Tibial nerve (tissue), 4 donors: ENCODE results near the gene BACE2. TPM values are rescaled to one million over a fixed set of nuclear protein-coding genes. Genes with fewer than 3 reads are reported as not detected.

Experiments used
- DNase-seq, 2 donors: peaks; one replicate each; pipeline ENCODE4 v3.0.0-alpha.2; 2019; ENCODE audit warnings: low spot score in 2 of 2
- H3K27ac ChIP-seq, 4 donors: fragments of 200-600 bp; sonication (generic) in 3 of 4; one replicate each; pipeline ENCODE4 v1.5.1; 2017 to 2019; ENCODE audit warnings: mild to moderate bottlenecking in 1 of 4
- H3K27me3 ChIP-seq, 2 donors: fragments of 200-600 bp; sonication (generic) in 1 of 2; one replicate each; pipeline versions ENCODE4 v1.5.1 to v1.6.0; 2017 to 2019
- H3K36me3 ChIP-seq, 3 donors: fragments of 200-600 bp; sonication (generic); one replicate each; pipeline ENCODE4 v1.5.1; 2018 to 2019
- H3K4me1 ChIP-seq, 4 donors: fragments of 200-600 bp; sonication (generic) in 3 of 4; one replicate each; pipeline ENCODE4 v1.5.1; 2017 to 2019
- H3K4me3 ChIP-seq, 4 donors: fragments of 200-600 bp; sonication (generic) in 3 of 4; one replicate each; pipeline ENCODE4 v1.5.1; 2017 to 2019; ENCODE audit warnings: mild to moderate bottlenecking in 1 of 4, moderate library complexity in 1 of 4
- H3K9me3 ChIP-seq, 4 donors: fragments of 200-600 bp; sonication (generic) in 3 of 4; one replicate each; pipeline ENCODE4 v1.5.1; 2017 to 2019
- CTCF ChIP-seq, 5 experiments: fragments of 200-600 bp in 3 of 5; fragments of 450-650 bp in 2 of 5; sonication (generic) in 3 of 5; IDR thresholded peaks; one replicate each; pipeline ENCODE4 v1.5.1; 2016 to 2019; ENCODE audit warnings: antibody characterized with exemption in 5 of 5, mild to moderate bottlenecking in 3 of 5, moderate library complexity in 2 of 5
- EP300 ChIP-seq, 2 donors: sonication (generic); formaldehyde crosslinking; IDR thresholded peaks; one replicate each; pipeline ENCODE4 v1.6.1; 2017; ENCODE audit warnings: antibody characterized with exemption in 2 of 2, mild to moderate bottlenecking in 1 of 2
- POLR2A ChIP-seq, 2 donors: fragments of 450-650 bp; IDR thresholded peaks; one replicate each; pipeline ENCODE4 v1.6.1; 2017; ENCODE audit warnings: antibody characterized with exemption in 2 of 2, mild to moderate bottlenecking in 2 of 2, moderate library complexity in 2 of 2
- WGBS, 2 donors: methylation state at CpG; one replicate each; pipeline ENCODE4 v1.1.5; 2018; 5-methylcytosine and 5-hydroxymethylcytosine counted together
- total RNA-seq, 4 donors: library from RNA; depleted of rRNA; stranded (reverse); fragments of >200 nt; gene quantifications; one replicate each; pipeline ENCODE4 v1.1.0, GENCODE V29; 2016

Gene BACE2
- total RNA-seq, 4 donors from 2014 or later, result 69.5 to 96.9 (median 79.2) TPM

- DNase-seq, result no peak
- H3K36me3 ChIP-seq, result peaks cover 0 to 33% (median 0%) of the 10 kb centered on the region in 3 donors
- H3K4me1 ChIP-seq, result peaks cover 0 to 25% (median 0%) of the 10 kb centered on the region in 4 donors
- peaks cover 0 to 3% of the 10 kb centered on the region in 2 donors for H3K27me3 ChIP-seq
- no peak overlapping the region for H3K4me3 ChIP-seq
- 56 to 62% methylated on average over 4 of the region's 4 CpGs for WGBS, 2 donors
- TF ChIP-seq EP300 (IDR thresholded peaks at IDR 0.05) (no peak), POLR2A (IDR thresholded peaks at IDR 0.05) (no peak), CTCF (IDR thresholded peaks at IDR 0.05) (no peak)
- H3K27ac ChIP-seq, result peak overlapping the region in 1 of 4 donors; percentile 7
- H3K9me3 ChIP-seq, result no peaks in the 10 kb centered on the region
Observed at GRCh38 chr21:41277846-41278245, 109.9 kb downstream of the BACE2 start.

GRCh38 chr21:41280115-41280919 lies 112.4 kb downstream of the BACE2 start:
- H3K9me3 ChIP-seq, result no peaks in the 10 kb centered on the region
- WGBS, 2 donors, result 66 to 78% methylated on average over 14 to 18 of the region's 18 CpGs
- peaks cover 0 to 4% of the 10 kb centered on the region in 2 donors for H3K27me3 ChIP-seq
- TF ChIP-seq EP300 (IDR thresholded peaks at IDR 0.05), result peak in 1 of 2 donors; percentile 25
- no peak for TF ChIP-seq CTCF (IDR thresholded peaks at IDR 0.05)
- H3K4me3 ChIP-seq, result no peak overlapping the region
- no peak overlapping the region for H3K27ac ChIP-seq
- H3K4me1 ChIP-seq, result peaks cover 0 to 32% (median 0%) of the 10 kb centered on the region in 4 donors
- peak in 1 of 2 donors; percentile 28 for DNase-seq
- peaks cover 0 to 20% (median 0%) of the 10 kb centered on the region in 3 donors for H3K36me3 ChIP-seq

GRCh38 chr21:41282412-41282811 lies 114.5 kb downstream of the BACE2 start:
- no peak for TF ChIP-seq EP300 (IDR thresholded peaks at IDR 0.05)
- TF ChIP-seq CTCF (IDR thresholded peaks at IDR 0.05), result no peak
- TF ChIP-seq POLR2A (IDR thresholded peaks at IDR 0.05), result no peak
- Histone ChIP-seq H3K27ac (no peak overlapping the region), H3K36me3 (no peaks in the 10 kb centered on the region), H3K27me3 (peaks cover 0 to 4% of the 10 kb centered on the region in 2 donors), H3K4me1 (peaks cover 0 to 32% (median 0%) of the 10 kb centered on the region in 4 donors), H3K9me3 (no peaks in the 10 kb centered on the region), H3K4me3 (no peak overlapping the region)
- no peak for DNase-seq
- 59 to 66% methylated on average over 3 of the region's 3 CpGs for WGBS, 2 donors

- H3K27me3 ChIP-seq, result peaks cover 0 to 4% of the 10 kb centered on the region in 2 donors
- H3K4me3 ChIP-seq, result no peak overlapping the region
- DNase-seq, result peak in 1 of 2 donors; percentile 64
- H3K36me3 ChIP-seq, result no peaks in the 10 kb centered on the region
- no peaks in the 10 kb centered on the region for H3K9me3 ChIP-seq
- TF ChIP-seq CTCF (IDR thresholded peaks at IDR 0.05) (peak; percentile 54 to 84 (median 71)), EP300 (IDR thresholded peaks at IDR 0.05) (peak in 1 of 2 donors; percentile 40), POLR2A (IDR thresholded peaks at IDR 0.05) (no peak)
- no peak overlapping the region for H3K27ac ChIP-seq
- 9 to 16% methylated on average over 8 of the region's 8 CpGs for WGBS, 2 donors
- peaks cover 0 to 26% (median 0%) of the 10 kb centered on the region in 4 donors for H3K4me1 ChIP-seq
Observed at GRCh38 chr21:41283211-41283818, 115.4 kb downstream of the BACE2 start.

GRCh38 chr21:41289431-41289830 lies 121.5 kb downstream of the BACE2 start:
- TF ChIP-seq POLR2A (IDR thresholded peaks at IDR 0.05) (no peak), EP300 (IDR thresholded peaks at IDR 0.05) (no peak), CTCF (IDR thresholded peaks at IDR 0.05) (no peak)
- H3K4me3 ChIP-seq, result no peak overlapping the region
- H3K9me3 ChIP-seq, result no peaks in the 10 kb centered on the region
- DNase-seq, result no peak
- no peak overlapping the region for H3K27ac ChIP-seq
- 79 to 84% methylated on average over 13 of the region's 13 CpGs for WGBS, 2 donors
- peaks cover 0 to 5% (median 0%) of the 10 kb centered on the region in 4 donors for H3K4me1 ChIP-seq
- peaks cover 0 to 15% of the 10 kb centered on the region in 2 donors for H3K27me3 ChIP-seq
- no peaks in the 10 kb centered on the region for H3K36me3 ChIP-seq
